ENCODE measurements around the gene NBPF11.
"Not testable (repeated sequence)": the region's sequence is repeated elsewhere in the genome, so short reads cannot be mapped to it uniquely, and the experiment has no call there.

GRCh38 chr1:148077458-148077857 lies 74.6 kb downstream of the NBPF11 start:
- not testable (repeated sequence) for TF ChIP-seq SAP30 (IDR thresholded peaks at IDR 0.05; ENCODE audit: insufficient read depth, insufficient replicate concordance, low read length); ZNF274 (IDR thresholded peaks at IDR 0.05; ENCODE audit: borderline replicate concordance, extremely low read depth, low read length); MAX (IDR thresholded peaks at IDR 0.05); POLR2A (IDR thresholded peaks at IDR 0.05; ENCODE audit: control extremely low read depth in 1 of 2, low read depth in 2 of 2, low read length in 2 of 2); CTCF (IDR thresholded peaks at IDR 0.05; ENCODE audit: control extremely low read depth in 1 of 3, insufficient read depth in 1 of 3, low read depth in 1 of 3, low read length in 3 of 3); POLR2AphosphoS5 (IDR thresholded peaks at IDR 0.05; ENCODE audit: low read depth, low read length); RAD21 (IDR thresholded peaks at IDR 0.05 in 1 of 2, conservative IDR thresholded peaks at IDR 0.05 in 1 of 2; ENCODE audit: low read depth in 2 of 2, low read length in 2 of 2); EP300 (IDR thresholded peaks at IDR 0.05; ENCODE audit: borderline replicate concordance in 1 of 2, low read depth in 2 of 2, low read length in 2 of 2); CHD1 (IDR thresholded peaks at IDR 0.05; ENCODE audit: low read depth, low read length); SP4 (IDR thresholded peaks at IDR 0.05; ENCODE audit: low read length); TAF7 (optimal IDR thresholded peaks at IDR 0.05; ENCODE audit: borderline replicate concordance, low read depth, low read length); CEBPB (IDR thresholded peaks at IDR 0.05; ENCODE audit: low read depth, low read length); HDAC2 (IDR thresholded peaks at IDR 0.05; ENCODE audit: borderline replicate concordance in 1 of 2, low read depth in 2 of 2, low read length in 2 of 2)

Data from H1 (cell line).